Measurements from ENCODE around the gene ATG12.

DNA sequence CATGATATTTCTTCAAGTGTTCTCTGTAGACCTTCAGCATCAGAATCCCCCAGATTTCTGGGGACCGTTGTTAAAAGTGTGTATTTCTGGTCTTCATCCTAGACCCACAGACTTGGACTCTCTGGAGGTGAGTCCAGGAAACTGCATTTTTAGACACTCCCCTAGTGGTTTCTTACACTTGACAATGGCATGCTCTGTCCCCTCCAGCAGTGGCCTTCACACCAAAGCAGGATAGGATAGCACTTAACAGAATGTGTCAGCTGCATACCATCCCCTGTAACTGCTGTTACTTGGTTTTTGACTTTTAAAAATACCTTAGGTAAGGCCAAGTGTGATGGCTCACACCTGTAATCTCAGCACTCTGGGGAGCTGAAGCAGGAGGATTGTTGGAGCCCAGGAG lies 45.7 kb downstream of the ATG12 start:
- TF ChIP-seq, protein P1, sequence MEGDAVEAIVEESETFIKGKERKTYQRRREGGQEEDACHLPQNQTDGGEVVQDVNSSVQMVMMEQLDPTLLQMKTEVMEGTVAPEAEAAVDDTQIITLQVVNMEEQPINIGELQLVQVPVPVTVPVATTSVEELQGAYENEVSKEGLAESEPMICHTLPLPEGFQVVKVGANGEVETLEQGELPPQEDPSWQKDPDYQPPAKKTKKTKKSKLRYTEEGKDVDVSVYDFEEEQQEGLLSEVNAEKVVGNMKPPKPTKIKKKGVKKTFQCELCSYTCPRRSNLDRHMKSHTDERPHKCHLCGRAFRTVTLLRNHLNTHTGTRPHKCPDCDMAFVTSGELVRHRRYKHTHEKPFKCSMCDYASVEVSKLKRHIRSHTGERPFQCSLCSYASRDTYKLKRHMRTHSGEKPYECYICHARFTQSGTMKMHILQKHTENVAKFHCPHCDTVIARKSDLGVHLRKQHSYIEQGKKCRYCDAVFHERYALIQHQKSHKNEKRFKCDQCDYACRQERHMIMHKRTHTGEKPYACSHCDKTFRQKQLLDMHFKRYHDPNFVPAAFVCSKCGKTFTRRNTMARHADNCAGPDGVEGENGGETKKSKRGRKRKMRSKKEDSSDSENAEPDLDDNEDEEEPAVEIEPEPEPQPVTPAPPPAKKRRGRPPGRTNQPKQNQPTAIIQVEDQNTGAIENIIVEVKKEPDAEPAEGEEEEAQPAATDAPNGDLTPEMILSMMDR (IDR thresholded peaks at IDR 0.05) = no peak
- TF ChIP-seq POLR2AphosphoS5 (IDR thresholded peaks at IDR 0.05) (no peak), POLR2A (IDR thresholded peaks at IDR 0.05) (no peak)
